Naive thymus-derived CD4-positive, alpha-beta T cell (primary cell): ENCODE data around the gene HNRNPM. TPM values are rescaled to one million over a fixed set of nuclear protein-coding genes. Genes with fewer than 3 reads are reported as not detected.

ENCODE experiments used
- ATAC-seq: fragments of 150-1000 bp; cut with Tn5 transposase; 2 replicates; pipeline ENCODE4 v1.10.0; 2021; ENCODE audit warnings: mild to moderate bottlenecking, moderate library complexity
- CTCF ChIA-PET: fragments of 350-600 bp; sonication (Branson Sonifier 250); formaldehyde crosslinking; loops from one replicate; lab custom pipeline; 2021; ENCODE audit warnings: antibody characterized with exemption; lab: Charles Lee
- POLR2A ChIA-PET: fragments of 350-600 bp; sonication (Branson Sonifier 250); formaldehyde crosslinking; loops from one replicate; lab custom pipeline; 2021; ENCODE audit warnings: antibody characterized with exemption, inconsistent platforms; lab: Charles Lee
- DNase-seq, 9 donors: peaks; one replicate each; pipeline versions ENCODE4 v3.0.0 to v3.0.0-alpha.2; 2020 to 2022; ENCODE audit warnings: mixed read lengths in 1 of 9
- H3K27ac ChIP-seq: one replicate; pipeline ENCODE4 v1.7.0; 2013; ENCODE audit warnings: mild to moderate bottlenecking, low read depth, low read length, moderate library complexity
- H3K27me3 ChIP-seq, 2 donors: one replicate each; pipeline ENCODE4 v1.7.0; 2013; ENCODE audit warnings: low read length in 2 of 2, mild to moderate bottlenecking in 2 of 2, moderate library complexity in 2 of 2; ENCODE audit not compliant: control insufficient read depth in 2 of 2, insufficient read depth in 2 of 2
- H3K36me3 ChIP-seq, 3 experiments: 1 replicate in 2 of 3; 2 replicates in 1 of 3; pipeline ENCODE4 v1.7.0; 2013; ENCODE audit warnings: low read length in 3 of 3, mild to moderate bottlenecking in 3 of 3, moderate library complexity in 1 of 3; ENCODE audit not compliant: insufficient read depth in 3 of 3, control insufficient read depth in 2 of 3
- H3K4me1 ChIP-seq, 2 donors: one replicate each; pipeline ENCODE4 v1.7.0; 2013; ENCODE audit warnings: low read length in 2 of 2, mild to moderate bottlenecking in 2 of 2, moderate library complexity in 1 of 2; ENCODE audit not compliant: control insufficient read depth in 2 of 2, insufficient read depth in 2 of 2
- H3K4me3 ChIP-seq: 2 replicates; pipeline ENCODE4 v1.7.0; 2013; ENCODE audit warnings: mild to moderate bottlenecking, low read length
- H3K9me3 ChIP-seq, 3 experiments: 1 replicate in 2 of 3; 2 replicates in 1 of 3; pipeline ENCODE4 v1.7.0; 2013; ENCODE audit warnings: low read length in 3 of 3; ENCODE audit not compliant: control insufficient read depth in 2 of 3
- H3K27ac Mint-ChIP-seq, 9 donors: one replicate each; pipeline ENCODE4 v1.8.0; 2020 to 2022; ENCODE audit warnings: mixed read lengths in 9 of 9, mild to moderate bottlenecking in 8 of 9, moderate library complexity in 5 of 9, inconsistent platforms in 2 of 9
- H3K27me3 Mint-ChIP-seq, 5 donors: one replicate each; pipeline ENCODE4 v1.8.0; 2021 to 2022; ENCODE audit warnings: mixed read lengths in 5 of 5, mild to moderate bottlenecking in 1 of 5
- H3K36me3 Mint-ChIP-seq, 5 donors: one replicate each; pipeline ENCODE4 v1.8.0; 2020 to 2022; ENCODE audit warnings: mixed read lengths in 5 of 5, mild to moderate bottlenecking in 3 of 5, inconsistent platforms in 1 of 5
- H3K4me1 Mint-ChIP-seq, 7 donors: one replicate each; pipeline ENCODE4 v1.8.0; 2020 to 2022; ENCODE audit warnings: mixed read lengths in 7 of 7, mild to moderate bottlenecking in 3 of 7, inconsistent platforms in 1 of 7
- H3K4me3 Mint-ChIP-seq, 10 donors: one replicate each; pipeline ENCODE4 v1.8.0; 2020 to 2022; ENCODE audit warnings: mild to moderate bottlenecking in 10 of 10, mixed read lengths in 10 of 10, moderate library complexity in 6 of 10, inconsistent platforms in 2 of 10
- H3K9me3 Mint-ChIP-seq, 11 donors: one replicate each; pipeline ENCODE4 v1.8.0; 2020 to 2022; ENCODE audit warnings: mixed read lengths in 11 of 11, mild to moderate bottlenecking in 4 of 11, inconsistent platforms in 1 of 11, moderate library complexity in 1 of 11
- intact Hi-C, 2 donors: fragments of 100-400 bp; cut with micrococcal nuclease; formaldehyde crosslinking; loops; one replicate each; pipeline ENCODE4 v1.15.1; 2023
- polyA plus RNA-seq, 2 donors: library from polyadenylated mRNA; unstranded; fragments of 300-500 nt; fragmentation: Illumina TruSeq; gene quantifications; one replicate each; pipeline ENCODE4 v1.2.3, GENCODE V29; 2021
- total RNA-seq, 6 experiments: library from RNA in 5 of 6; stranded (reverse) in 5 of 6; gene quantifications; 1 replicate in 5 of 6; 2 replicates in 1 of 6; pipeline ENCODE4 v1.2.3 and lab custom pipeline; 2021 to 2026

Gene HNRNPM
- total and polyA plus RNA-seq, 7 experiments from 2014 or later = 175 to 378 (median 272) TPM

- no peaks in the 10 kb centered on the region for H3K9me3 ChIP-seq
- Mint-ChIP-seq H3K4me1 (peaks cover 16 to 30% (median 25%) of the 10 kb centered on the region in 7 donors), H3K9me3 (peaks cover 0 to 2% (median 0%) of the 10 kb centered on the region in 11 donors), H3K27ac (peak overlapping the region in 1 of 9 donors; percentile 2), H3K36me3 (peaks cover 0 to 8% (median 4%) of the 10 kb centered on the region in 5 donors), H3K27me3 (no peaks in the 10 kb centered on the region), H3K4me3 (no peak overlapping the region)
- no peaks in the 10 kb centered on the region for H3K27me3 ChIP-seq
- CTCF ChIA-PET = interaction anchor here (2.7 kb wide), 1 partner anchor 44 kb away, joined by 12 read pairs; no protein-coding TSS in a partner anchor
- POLR2A ChIA-PET = interaction anchor here (0.6 kb wide), 1 partner anchor 15 kb away, joined by 5 read pairs; the partner anchor contains the start of gene MARCHF2
- no peak overlapping the region for H3K27ac ChIP-seq
- H3K4me1 ChIP-seq = peaks cover 0 to 4% of the 10 kb centered on the region in 2 donors
- no peak for ATAC-seq
- no peak for DNase-seq
- H3K36me3 ChIP-seq = peaks cover 0 to 46% (median 10%) of the 10 kb centered on the region in 3 experiments
- intact Hi-C loops = no loop called here
- H3K4me3 ChIP-seq = no peak overlapping the region
Observed at GRCh38 chr19:8397746-8398310, 46.9 kb upstream of the HNRNPM start.

- H3K36me3 ChIP-seq = peaks cover 0 to 51% (median 10%) of the 10 kb centered on the region in 3 experiments
- CTCF ChIA-PET = interaction anchor here (0.8 to 2.7 kb wide), 2 partner anchors 15 to 45 kb away, joined by 3 to 12 read pairs; partner anchors contain the start of gene MARCHF2
- peaks cover 0 to 4% of the 10 kb centered on the region in 2 donors for H3K4me1 ChIP-seq
- H3K27ac ChIP-seq = peak overlapping the region; percentile 14
- H3K4me3 Mint-ChIP-seq = no peak overlapping the region
- POLR2A ChIA-PET = interaction anchor here (0.6 kb wide), 1 partner anchor 15 kb away, joined by 5 read pairs; the partner anchor contains the start of gene MARCHF2
- no peaks in the 10 kb centered on the region for H3K27me3 ChIP-seq
- no peak for DNase-seq
- intact Hi-C loops = no loop called here
- H3K9me3 Mint-ChIP-seq = peaks cover 0 to 2% (median 0%) of the 10 kb centered on the region in 11 donors
- H3K9me3 ChIP-seq = no peaks in the 10 kb centered on the region
- no peak for ATAC-seq
- H3K4me3 ChIP-seq = no peak overlapping the region
- H3K36me3 Mint-ChIP-seq = peaks cover 0 to 8% (median 4%) of the 10 kb centered on the region in 5 donors
- H3K4me1 Mint-ChIP-seq = peaks cover 16 to 26% (median 21%) of the 10 kb centered on the region in 7 donors
- no peaks in the 10 kb centered on the region for H3K27me3 Mint-ChIP-seq
- no peak overlapping the region for H3K27ac Mint-ChIP-seq
Observed at GRCh38 chr19:8398311-8398771, 46.4 kb upstream of the HNRNPM start.

- no peaks in the 10 kb centered on the region for H3K9me3 ChIP-seq
- peaks cover 0 to 65% (median 10%) of the 10 kb centered on the region in 3 experiments for H3K36me3 ChIP-seq
- H3K4me1 ChIP-seq = peaks cover 0 to 4% of the 10 kb centered on the region in 2 donors
- H3K4me3 ChIP-seq = no peak overlapping the region
- CTCF ChIA-PET = no interaction called here
- Mint-ChIP-seq H3K9me3 (peaks cover 0 to 2% (median 0%) of the 10 kb centered on the region in 11 donors), H3K4me3 (no peak overlapping the region), H3K36me3 (peaks cover 0 to 10% (median 4%) of the 10 kb centered on the region in 5 donors), H3K4me1 (peaks cover 15 to 24% (median 23%) of the 10 kb centered on the region in 7 donors), H3K27ac (no peak overlapping the region), H3K27me3 (no peaks in the 10 kb centered on the region)
- POLR2A ChIA-PET = no interaction called here
- intact Hi-C loops = no loop called here
- H3K27ac ChIP-seq = no peak overlapping the region
- no peaks in the 10 kb centered on the region for H3K27me3 ChIP-seq
- ATAC-seq = no peak
- no peak for DNase-seq
Observed at GRCh38 chr19:8399681-8400188, 45.0 kb upstream of the HNRNPM start.

- H3K27me3 Mint-ChIP-seq = no peaks in the 10 kb centered on the region
- H3K4me3 Mint-ChIP-seq = no peak overlapping the region
- ATAC-seq (no peak), DNase-seq (no peak)
- peaks cover 0 to 12% (median 1%) of the 10 kb centered on the region in 5 donors for H3K36me3 Mint-ChIP-seq
- ChIA-PET POLR2A (no interaction called here), CTCF (no interaction called here)
- Histone ChIP-seq H3K27me3 (no peaks in the 10 kb centered on the region), H3K27ac (no peak overlapping the region), H3K36me3 (peaks cover 0 to 62% (median 10%) of the 10 kb centered on the region in 3 experiments), H3K9me3 (no peaks in the 10 kb centered on the region), H3K4me3 (no peak overlapping the region), H3K4me1 (peaks cover 0 to 2% of the 10 kb centered on the region in 2 donors)
- H3K9me3 Mint-ChIP-seq = peaks cover 0 to 2% (median 0%) of the 10 kb centered on the region in 11 donors
- intact Hi-C loops = no loop called here
- peak overlapping the region in 1 of 9 donors; percentile 68 for H3K27ac Mint-ChIP-seq
- peaks cover 5 to 12% (median 6%) of the 10 kb centered on the region in 7 donors for H3K4me1 Mint-ChIP-seq
Observed at GRCh38 chr19:8401981-8402411, 42.8 kb upstream of the HNRNPM start.

GRCh38 chr19:8403098-8403819 is 41.5 kb upstream of the HNRNPM start:
- Mint-ChIP-seq H3K4me3 (no peak overlapping the region), H3K27ac (no peak overlapping the region), H3K27me3 (no peaks in the 10 kb centered on the region), H3K36me3 (peaks cover 0 to 12% (median 0%) of the 10 kb centered on the region in 5 donors), H3K4me1 (peaks cover 0 to 10% (median 0%) of the 10 kb centered on the region in 7 donors), H3K9me3 (peaks cover 0 to 2% (median 0%) of the 10 kb centered on the region in 11 donors)
- no peak overlapping the region for H3K4me3 ChIP-seq
- ATAC-seq = no peak
- no peaks in the 10 kb centered on the region for H3K4me1 ChIP-seq
- H3K27ac ChIP-seq = no peak overlapping the region
- POLR2A ChIA-PET = no interaction called here
- CTCF ChIA-PET = no interaction called here
- H3K9me3 ChIP-seq = no peaks in the 10 kb centered on the region
- DNase-seq = no peak
- no peaks in the 10 kb centered on the region for H3K27me3 ChIP-seq
- peaks cover 0 to 56% (median 10%) of the 10 kb centered on the region in 3 experiments for H3K36me3 ChIP-seq
- intact Hi-C loops = no loop called here

GRCh38 chr19:8403820-8404109 is 41.0 kb upstream of the HNRNPM start:
- no peak for ATAC-seq

More at GRCh38 chr19:8403820-8404109, 41.0 kb upstream of the HNRNPM start:
- H3K9me3 Mint-ChIP-seq = peaks cover 0 to 2% (median 0%) of the 10 kb centered on the region in 11 donors
- no peak overlapping the region for H3K27ac ChIP-seq
- no peaks in the 10 kb centered on the region for H3K4me1 ChIP-seq
- peaks cover 0 to 52% (median 10%) of the 10 kb centered on the region in 3 experiments for H3K36me3 ChIP-seq
- DNase-seq = no peak
- intact Hi-C loops = no loop called here
- no peaks in the 10 kb centered on the region for H3K27me3 ChIP-seq
- POLR2A ChIA-PET = no interaction called here
- H3K4me1 Mint-ChIP-seq = peaks cover 0 to 10% (median 0%) of the 10 kb centered on the region in 7 donors
- no peaks in the 10 kb centered on the region for H3K9me3 ChIP-seq
- H3K4me3 Mint-ChIP-seq = no peak overlapping the region
- CTCF ChIA-PET = no interaction called here
- H3K36me3 Mint-ChIP-seq = peaks cover 0 to 12% (median 0%) of the 10 kb centered on the region in 5 donors
- H3K27ac Mint-ChIP-seq = no peak overlapping the region
- H3K4me3 ChIP-seq = no peak overlapping the region
- no peaks in the 10 kb centered on the region for H3K27me3 Mint-ChIP-seq
